Naive thymus-derived CD4-positive, alpha-beta T cell (primary cell): ENCODE data around the gene RIMKLB. TPM values are rescaled to one million over a fixed set of nuclear protein-coding genes. Genes with fewer than 3 reads are reported as not detected.

ENCODE experiments used
- ATAC-seq: fragments of 150-1000 bp; cut with Tn5 transposase; 2 replicates; pipeline ENCODE4 v1.10.0; 2021; ENCODE audit warnings: mild to moderate bottlenecking, moderate library complexity
- CTCF ChIA-PET: fragments of 350-600 bp; sonication (Branson Sonifier 250); formaldehyde crosslinking; loops from one replicate; lab custom pipeline; 2021; ENCODE audit warnings: antibody characterized with exemption; lab: Charles Lee
- POLR2A ChIA-PET: fragments of 350-600 bp; sonication (Branson Sonifier 250); formaldehyde crosslinking; loops from one replicate; lab custom pipeline; 2021; ENCODE audit warnings: antibody characterized with exemption, inconsistent platforms; lab: Charles Lee
- DNase-seq, 9 donors: peaks; one replicate each; pipeline versions ENCODE4 v3.0.0 to v3.0.0-alpha.2; 2020 to 2022; ENCODE audit warnings: mixed read lengths in 1 of 9
- H3K27ac ChIP-seq: one replicate; pipeline ENCODE4 v1.7.0; 2013; ENCODE audit warnings: mild to moderate bottlenecking, low read depth, low read length, moderate library complexity
- H3K27me3 ChIP-seq, 2 donors: one replicate each; pipeline ENCODE4 v1.7.0; 2013; ENCODE audit warnings: low read length in 2 of 2, mild to moderate bottlenecking in 2 of 2, moderate library complexity in 2 of 2; ENCODE audit not compliant: control insufficient read depth in 2 of 2, insufficient read depth in 2 of 2
- H3K36me3 ChIP-seq, 3 experiments: 1 replicate in 2 of 3; 2 replicates in 1 of 3; pipeline ENCODE4 v1.7.0; 2013; ENCODE audit warnings: low read length in 3 of 3, mild to moderate bottlenecking in 3 of 3, moderate library complexity in 1 of 3; ENCODE audit not compliant: insufficient read depth in 3 of 3, control insufficient read depth in 2 of 3
- H3K4me1 ChIP-seq, 2 donors: one replicate each; pipeline ENCODE4 v1.7.0; 2013; ENCODE audit warnings: low read length in 2 of 2, mild to moderate bottlenecking in 2 of 2, moderate library complexity in 1 of 2; ENCODE audit not compliant: control insufficient read depth in 2 of 2, insufficient read depth in 2 of 2
- H3K4me3 ChIP-seq: 2 replicates; pipeline ENCODE4 v1.7.0; 2013; ENCODE audit warnings: mild to moderate bottlenecking, low read length
- H3K9me3 ChIP-seq, 3 experiments: 1 replicate in 2 of 3; 2 replicates in 1 of 3; pipeline ENCODE4 v1.7.0; 2013; ENCODE audit warnings: low read length in 3 of 3; ENCODE audit not compliant: control insufficient read depth in 2 of 3
- H3K27ac Mint-ChIP-seq, 9 donors: one replicate each; pipeline ENCODE4 v1.8.0; 2020 to 2022; ENCODE audit warnings: mixed read lengths in 9 of 9, mild to moderate bottlenecking in 8 of 9, moderate library complexity in 5 of 9, inconsistent platforms in 2 of 9
- H3K27me3 Mint-ChIP-seq, 5 donors: one replicate each; pipeline ENCODE4 v1.8.0; 2021 to 2022; ENCODE audit warnings: mixed read lengths in 5 of 5, mild to moderate bottlenecking in 1 of 5
- H3K36me3 Mint-ChIP-seq, 5 donors: one replicate each; pipeline ENCODE4 v1.8.0; 2020 to 2022; ENCODE audit warnings: mixed read lengths in 5 of 5, mild to moderate bottlenecking in 3 of 5, inconsistent platforms in 1 of 5
- H3K4me1 Mint-ChIP-seq, 7 donors: one replicate each; pipeline ENCODE4 v1.8.0; 2020 to 2022; ENCODE audit warnings: mixed read lengths in 7 of 7, mild to moderate bottlenecking in 3 of 7, inconsistent platforms in 1 of 7
- H3K4me3 Mint-ChIP-seq, 10 donors: one replicate each; pipeline ENCODE4 v1.8.0; 2020 to 2022; ENCODE audit warnings: mild to moderate bottlenecking in 10 of 10, mixed read lengths in 10 of 10, moderate library complexity in 6 of 10, inconsistent platforms in 2 of 10
- H3K9me3 Mint-ChIP-seq, 11 donors: one replicate each; pipeline ENCODE4 v1.8.0; 2020 to 2022; ENCODE audit warnings: mixed read lengths in 11 of 11, mild to moderate bottlenecking in 4 of 11, inconsistent platforms in 1 of 11, moderate library complexity in 1 of 11
- intact Hi-C, 2 donors: fragments of 100-400 bp; cut with micrococcal nuclease; formaldehyde crosslinking; loops; one replicate each; pipeline ENCODE4 v1.15.1; 2023
- polyA plus RNA-seq, 2 donors: library from polyadenylated mRNA; unstranded; fragments of 300-500 nt; fragmentation: Illumina TruSeq; gene quantifications; one replicate each; pipeline ENCODE4 v1.2.3, GENCODE V29; 2021
- total RNA-seq, 6 experiments: library from RNA in 5 of 6; stranded (reverse) in 5 of 6; gene quantifications; 1 replicate in 5 of 6; 2 replicates in 1 of 6; pipeline ENCODE4 v1.2.3 and lab custom pipeline; 2021 to 2026

RIMKLB gene
- total and polyA plus RNA-seq, 7 experiments from 2014 or later = 1.8 to 31.3 (median 13.3) TPM

GRCh38 chr12:8681129-8681884 is 16.5 kb upstream of the RIMKLB start:
- ChIA-PET POLR2A (interaction anchor here (0.6 kb wide), 1 partner anchor 137 kb away, joined by 3 read pairs; no protein-coding TSS in a partner anchor), CTCF (interaction anchor here (0.6 to 2.6 kb wide), 13 partner anchors 8 to 385 kb away, joined by 3 to 28 read pairs (median 4); no protein-coding TSS in a partner anchor)
- no peaks in the 10 kb centered on the region for H3K9me3 Mint-ChIP-seq
- Histone ChIP-seq H3K27ac (no peak overlapping the region), H3K4me1 (no peaks in the 10 kb centered on the region), H3K4me3 (no peak overlapping the region), H3K27me3 (no peaks in the 10 kb centered on the region), H3K9me3 (no peaks in the 10 kb centered on the region), H3K36me3 (no peaks in the 10 kb centered on the region)
- DNase-seq = no peak
- H3K36me3 Mint-ChIP-seq = no peaks in the 10 kb centered on the region
- peaks cover 0 to 5% (median 0%) of the 10 kb centered on the region in 7 donors for H3K4me1 Mint-ChIP-seq
- no peak for ATAC-seq
- no peak overlapping the region for H3K27ac Mint-ChIP-seq
- H3K27me3 Mint-ChIP-seq = peaks cover 0 to 14% (median 0%) of the 10 kb centered on the region in 5 donors
- H3K4me3 Mint-ChIP-seq = no peak overlapping the region
- intact Hi-C loops = no loop called here

GRCh38 chr12:8685051-8685450 is 12.7 kb upstream of the RIMKLB start:
- no peak overlapping the region for H3K4me3 ChIP-seq
- ATAC-seq (no peak), DNase-seq (no peak)
- Mint-ChIP-seq H3K27me3 (peaks cover 0 to 22% (median 0%) of the 10 kb centered on the region in 5 donors), H3K4me3 (no peak overlapping the region), H3K36me3 (no peaks in the 10 kb centered on the region), H3K27ac (peak overlapping the region in 2 of 9 donors; percentile 33 to 70), H3K9me3 (no peaks in the 10 kb centered on the region), H3K4me1 (peaks cover 0 to 3% (median 0%) of the 10 kb centered on the region in 7 donors)
- H3K4me1 ChIP-seq = peaks cover 0 to 4% of the 10 kb centered on the region in 2 donors
- H3K27ac ChIP-seq = no peak overlapping the region
- no peaks in the 10 kb centered on the region for H3K27me3 ChIP-seq
- ChIA-PET POLR2A (interaction anchor here (0.7 to 1.0 kb wide), 2 partner anchors 9 to 58 kb away, joined by 3 to 4 read pairs; no protein-coding TSS in a partner anchor), CTCF (interaction anchor here (1.0 to 1.9 kb wide), 6 partner anchors 30 to 366 kb away, joined by 3 to 10 read pairs (median 4); no protein-coding TSS in a partner anchor)
- no peaks in the 10 kb centered on the region for H3K9me3 ChIP-seq
- H3K36me3 ChIP-seq = no peaks in the 10 kb centered on the region
- intact Hi-C loops = no loop called here

GRCh38 chr12:8687846-8688601 is 9.8 kb upstream of the RIMKLB start:
- ATAC-seq = peak; percentile 55
- H3K4me1 ChIP-seq = peaks cover 0 to 8% of the 10 kb centered on the region in 2 donors
- H3K4me3 ChIP-seq = no peak overlapping the region
- H3K9me3 ChIP-seq = no peaks in the 10 kb centered on the region
- Mint-ChIP-seq H3K4me3 (no peak overlapping the region), H3K36me3 (no peaks in the 10 kb centered on the region), H3K27ac (no peak overlapping the region), H3K9me3 (no peaks in the 10 kb centered on the region), H3K27me3 (peaks cover 0 to 38% (median 0%) of the 10 kb centered on the region in 5 donors), H3K4me1 (peaks cover 0 to 15% (median 10%) of the 10 kb centered on the region in 7 donors)
- POLR2A ChIA-PET = interaction anchor here (1.8 kb wide), 1 partner anchor 12 kb away, joined by 9 read pairs; no protein-coding TSS in a partner anchor
- CTCF ChIA-PET = interaction anchor here (0.7 to 1.2 kb wide), 2 partner anchors 202 to 362 kb away, joined by 3 to 6 read pairs; no protein-coding TSS in a partner anchor
- H3K27me3 ChIP-seq = no peaks in the 10 kb centered on the region
- no peak overlapping the region for H3K27ac ChIP-seq
- intact Hi-C loops = no loop called here
- no peaks in the 10 kb centered on the region for H3K36me3 ChIP-seq
- DNase-seq = peak in 4 of 9 donors; percentile 14 to 16 (median 14)

- DNase-seq = no peak
- intact Hi-C loops = loop anchor here in 1 of 2 donors (10.0 kb wide), 1 partner anchor 1925 kb away; the partner anchor contains the start of gene MAGOHB
- CTCF ChIA-PET = no interaction called here
- Mint-ChIP-seq H3K9me3 (no peaks in the 10 kb centered on the region), H3K4me3 (no peak overlapping the region), H3K36me3 (no peaks in the 10 kb centered on the region), H3K4me1 (peaks cover 0 to 17% (median 13%) of the 10 kb centered on the region in 7 donors), H3K27me3 (peaks cover 0 to 46% (median 0%) of the 10 kb centered on the region in 5 donors), H3K27ac (peak overlapping the region in 1 of 9 donors; percentile 13)
- H3K9me3 ChIP-seq = no peaks in the 10 kb centered on the region
- no peak for ATAC-seq
- H3K4me1 ChIP-seq = peaks cover 0 to 9% of the 10 kb centered on the region in 2 donors
- H3K27ac ChIP-seq = no peak overlapping the region
- H3K36me3 ChIP-seq = no peaks in the 10 kb centered on the region
- H3K27me3 ChIP-seq = no peaks in the 10 kb centered on the region
- H3K4me3 ChIP-seq = no peak overlapping the region
- POLR2A ChIA-PET = no interaction called here
Measured at GRCh38 chr12:8689681-8690080, 8.1 kb upstream of the RIMKLB start.

- H3K4me1 Mint-ChIP-seq = peaks cover 4 to 31% (median 26%) of the 10 kb centered on the region in 7 donors
- ChIA-PET POLR2A (no interaction called here), CTCF (no interaction called here)
- no peaks in the 10 kb centered on the region for H3K36me3 ChIP-seq
- ATAC-seq (no peak), DNase-seq (peak in 4 of 9 donors; percentile 15 to 25 (median 20))
- peaks cover 0 to 9% of the 10 kb centered on the region in 2 donors for H3K4me1 ChIP-seq
- H3K36me3 Mint-ChIP-seq = no peaks in the 10 kb centered on the region
- H3K9me3 ChIP-seq = no peaks in the 10 kb centered on the region
- peak overlapping the region in 4 of 10 donors; percentile 4 to 39 (median 26) for H3K4me3 Mint-ChIP-seq
- H3K27ac ChIP-seq = no peak overlapping the region
- no peaks in the 10 kb centered on the region for H3K9me3 Mint-ChIP-seq
- peak overlapping the region in 8 of 9 donors; percentile 11 to 77 (median 48) for H3K27ac Mint-ChIP-seq
- H3K27me3 Mint-ChIP-seq = peaks cover 0 to 65% (median 0%) of the 10 kb centered on the region in 5 donors
- intact Hi-C loops = loop anchor here in 1 of 2 donors (10.0 kb wide), 1 partner anchor 1922 kb away; the partner anchor contains the start of gene MAGOHB
- no peak overlapping the region for H3K4me3 ChIP-seq
- H3K27me3 ChIP-seq = no peaks in the 10 kb centered on the region
Measured at GRCh38 chr12:8692573-8692972, 5.2 kb upstream of the RIMKLB start.

- ATAC-seq = no peak
- POLR2A ChIA-PET = no interaction called here
- Mint-ChIP-seq H3K9me3 (peaks cover 0 to 1% (median 0%) of the 10 kb centered on the region in 11 donors), H3K27me3 (peaks cover 0 to 71% (median 0%) of the 10 kb centered on the region in 5 donors), H3K4me1 (peaks cover 11 to 41% (median 39%) of the 10 kb centered on the region in 7 donors), H3K36me3 (no peaks in the 10 kb centered on the region), H3K4me3 (no peak overlapping the region), H3K27ac (peak overlapping the region in 1 of 9 donors; percentile 53)
- CTCF ChIA-PET = interaction anchor here (1.7 kb wide), 1 partner anchor 14 kb away, joined by 6 read pairs; no protein-coding TSS in a partner anchor
- no peak overlapping the region for H3K4me3 ChIP-seq
- no peak for DNase-seq
- H3K27ac ChIP-seq = no peak overlapping the region
- H3K27me3 ChIP-seq = no peaks in the 10 kb centered on the region
- H3K36me3 ChIP-seq = peaks cover 0 to 4% (median 0%) of the 10 kb centered on the region in 3 experiments
- intact Hi-C loops = loop anchor here (5.0 to 10.0 kb wide), 9 partner anchors 48 to 1920 kb away; partner anchors contain the start of genes FOXJ2 (in 1 of the 2), MAGOHB (in 1 of the 2), PEX5 (in 1 of the 2) and SPSB2 (in 1 of the 2)
- H3K4me1 ChIP-seq = peaks cover 0 to 17% of the 10 kb centered on the region in 2 donors
- no peaks in the 10 kb centered on the region for H3K9me3 ChIP-seq
Measured at GRCh38 chr12:8695116-8695515, 2.7 kb upstream of the RIMKLB start.
